ENCODE results near the gene EPS15.
A peak's percentile ranks its signal among the peaks of the same experiment; 100 is the strongest.
"Not testable (repeated sequence)": the region's sequence is repeated elsewhere in the genome, so short reads cannot be mapped to it uniquely, and the experiment has no call there.

The EPS15 gene

GRCh38 chr1:51464828-51465227 lies 54.2 kb downstream of the EPS15 start:
- DNase-seq = no peak

- DNase-seq = no peak
Observed at GRCh38 chr1:51463561-51463960, 55.5 kb downstream of the EPS15 start.

GRCh38 chr1:51462289-51462688 lies 56.8 kb downstream of the EPS15 start:
- DNase-seq = not testable (repeated sequence)

- DNase-seq = no peak
Observed at GRCh38 chr1:51454554-51454953, 64.5 kb downstream of the EPS15 start.

GRCh38 chr1:51453010-51453409 lies 66.1 kb downstream of the EPS15 start:
- no peak for DNase-seq

GRCh38 chr1:51448844-51449454 lies 70.1 kb downstream of the EPS15 start:
- DNase-seq = not testable (repeated sequence)

- no peak for DNase-seq
Observed at GRCh38 chr1:51445351-51446090, 73.5 kb downstream of the EPS15 start.

- no peak for DNase-seq
Observed at GRCh38 chr1:51444534-51445192, 74.4 kb downstream of the EPS15 start.

GRCh38 chr1:51444096-51444495 lies 75.0 kb downstream of the EPS15 start:
- no peak for DNase-seq

- DNase-seq = no peak
Observed at GRCh38 chr1:51443555-51443954, 75.5 kb downstream of the EPS15 start.

- no peak for DNase-seq
Observed at GRCh38 chr1:51442616-51443015, 76.5 kb downstream of the EPS15 start.

GRCh38 chr1:51442198-51442597 lies 76.9 kb downstream of the EPS15 start:
- DNase-seq = no peak

- peak; percentile 23 for DNase-seq
Observed at GRCh38 chr1:51439895-51440294, 79.2 kb downstream of the EPS15 start.

- DNase-seq = peak; percentile 12
Observed at GRCh38 chr1:51439053-51439452, 80.0 kb downstream of the EPS15 start.

GRCh38 chr1:51437391-51437790 lies 81.7 kb downstream of the EPS15 start:
- DNase-seq = not testable (repeated sequence)

- no peak for DNase-seq
Observed at GRCh38 chr1:51435878-51436277, 83.2 kb downstream of the EPS15 start.

- no peak for DNase-seq
Observed at GRCh38 chr1:51433972-51434510, 85.0 kb downstream of the EPS15 start.

GRCh38 chr1:51433269-51433971 lies 85.6 kb downstream of the EPS15 start:
- peak; percentile 40 for DNase-seq

GRCh38 chr1:51432146-51432545 lies 86.9 kb downstream of the EPS15 start:
- DNase-seq = no peak

- DNase-seq = no peak
Observed at GRCh38 chr1:51427438-51427837, 91.6 kb downstream of the EPS15 start.

GRCh38 chr1:51425955-51426354 lies 93.1 kb downstream of the EPS15 start:
- no peak for DNase-seq

- DNase-seq = no peak
Observed at GRCh38 chr1:51425273-51425672, 93.8 kb downstream of the EPS15 start.
